SK-N-MC (cell line): ENCODE measurements around the gene VIT.

Experiments
- EZH2 ChIP-seq: fragments of 200-600 bp; sonication (generic); IDR thresholded peaks from one replicate; pipeline ENCODE4 v1.6.1; 2017; ENCODE audit warnings: antibody characterized with exemption
- POLR2AphosphoS5 ChIP-seq: IDR thresholded peaks from 2 replicates; pipeline ENCODE4 v1.6.1; 2012; ENCODE audit warnings: mild to moderate bottlenecking, low read depth, low read length, borderline replicate concordance

DNA sequence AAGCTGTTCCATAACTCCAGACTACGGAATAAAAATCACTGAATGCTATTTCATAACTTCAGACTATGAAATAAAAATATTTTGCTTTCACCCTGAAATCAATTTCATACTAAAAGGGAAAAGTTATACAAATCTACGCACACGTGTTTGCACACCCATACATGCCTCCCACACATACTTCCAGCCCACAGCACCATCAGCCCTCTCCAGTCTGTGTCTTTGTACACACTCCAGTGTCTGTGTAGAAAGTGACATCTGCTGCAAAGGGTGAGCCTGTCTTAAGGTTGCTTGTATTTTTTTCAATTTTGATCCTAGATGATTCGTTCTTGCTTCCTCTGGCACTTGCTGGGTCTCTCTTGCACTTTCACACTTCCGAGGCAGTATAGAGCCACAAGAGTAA is 53.6 kb downstream of the VIT start:
- no peak for TF ChIP-seq POLR2AphosphoS5
- TF ChIP-seq EZH2 = no peak
